Measurements from ENCODE around the gene FUT7. TPM values are rescaled to one million over a fixed set of nuclear protein-coding genes. Genes with fewer than 3 reads are reported as not detected.

The FUT7 gene
- total and polyA plus RNA-seq, 2 of the 13 experiments (the other 11 are each of a cell fraction or from before 2014, with no cell fraction given), result 0.05 TPM; not detected in 1

GRCh38 chr9:137013571-137013940, 18.3 kb downstream of the FUT7 start:
- Histone ChIP-seq H3K4me2 (ENCODE audit: low read depth, low read length) (no peak overlapping the region), H2AFZ (ENCODE audit: low read length) (no peak overlapping the region), H3K4me1 (ENCODE audit: insufficient read depth, low read length) (no peaks in the 10 kb centered on the region), H3K4me3 (replicated peaks in 1 of 3; ENCODE audit: insufficient read depth in 1 of 3, low read depth in 2 of 3, low read length in 3 of 3) (no peak overlapping the region), H3K27ac (ENCODE audit: extremely low read length, insufficient read depth, low read length) (no peak overlapping the region), H3K9me3 (ENCODE audit: low read length) (no peaks in the 10 kb centered on the region), H3K79me2 (ENCODE audit: insufficient read depth, low read length) (no peaks in the 10 kb centered on the region), H3K36me3 (replicated peaks in 1 of 2; ENCODE audit: control insufficient read depth in 1 of 2, insufficient read depth in 2 of 2, low read length in 2 of 2) (peaks cover 1 to 2% of the 10 kb centered on the region in 2 experiments; a peak in 1 of 5 replicates), H3K27me3 (ENCODE audit: control insufficient read depth in 1 of 2, insufficient read depth in 2 of 2, low read length in 2 of 2) (no peaks in the 10 kb centered on the region), H3K9ac (ENCODE audit: insufficient read depth, low read depth, low read length) (no peak overlapping the region), H4K20me1 (ENCODE audit: insufficient read depth, low read length) (no peaks in the 10 kb centered on the region)
- 80% methylated on average over 2 of the region's 20 CpGs for WGBS (ENCODE audit: low lambda C conversion rate)
- no peak for ATAC-seq
- in situ Hi-C loops (cut with HindIII; ENCODE audit: extremely low pct_ligation_motif_present, low pct_unique_long_range_greater_than_20kb), result no loop called here
- FAIRE-seq, result no peak
- DNase-seq (ENCODE audit: low spot score), result no peak
- CTCF ChIA-PET (ENCODE audit: low intra/inter-chr PET ratio, low total read pairs), result no interaction called here
- POLR2A ChIA-PET, result no interaction called here
- intact Hi-C loops (cut with micrococcal nuclease; ENCODE audit: unreplicated experiment), result no loop called here
- BruUV-seq (replicated peaks), result no TSS peak
- TF ChIP-seq MTA3 (CRISPR knock-in tag; IDR thresholded peaks at IDR 0.05) (no peak), SNAI1 (CRISPR knock-in tag; IDR thresholded peaks at IDR 0.05; ENCODE audit: borderline replicate concordance) (no peak), JUND (CRISPR knock-in tag; IDR thresholded peaks at IDR 0.05) (no peak), RFX1 (IDR thresholded peaks at IDR 0.05) (no peak), U2AF2 (IDR thresholded peaks at IDR 0.05; ENCODE audit: low read depth, low read length) (no peak), IRF1 (CRISPR knock-in tag; IDR thresholded peaks at IDR 0.05; ENCODE audit: low read depth) (no peak), SRSF4 (IDR thresholded peaks at IDR 0.05; ENCODE audit: low read depth, low read length, poor library complexity, severe bottlenecking) (no peak), RAD51 (IDR thresholded peaks at IDR 0.05; ENCODE audit: borderline replicate concordance) (no peak), RBM39 (IDR thresholded peaks at IDR 0.05; ENCODE audit: low read depth, low read length, poor library complexity, severe bottlenecking) (no peak), IKZF5 (CRISPR knock-in tag; IDR thresholded peaks at IDR 0.05) (no peak), FOXK2 (IDR thresholded peaks at IDR 0.05) (no peak), XBP1 (CRISPR knock-in tag; IDR thresholded peaks at IDR 0.05) (no peak), ZNF382 (CRISPR knock-in tag; IDR thresholded peaks at IDR 0.05; ENCODE audit: borderline replicate concordance) (no peak), SALL1 (CRISPR knock-in tag; IDR thresholded peaks at IDR 0.05) (no peak), ZNF790 (CRISPR knock-in tag; IDR thresholded peaks at IDR 0.05; ENCODE audit: borderline replicate concordance) (no peak)
- TF ChIP-seq, protein P1, sequence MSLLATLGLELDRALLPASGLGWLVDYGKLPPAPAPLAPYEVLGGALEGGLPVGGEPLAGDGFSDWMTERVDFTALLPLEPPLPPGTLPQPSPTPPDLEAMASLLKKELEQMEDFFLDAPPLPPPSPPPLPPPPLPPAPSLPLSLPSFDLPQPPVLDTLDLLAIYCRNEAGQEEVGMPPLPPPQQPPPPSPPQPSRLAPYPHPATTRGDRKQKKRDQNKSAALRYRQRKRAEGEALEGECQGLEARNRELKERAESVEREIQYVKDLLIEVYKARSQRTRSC (CRISPR knock-in tag; IDR thresholded peaks at IDR 0.05; ENCODE audit: low read depth), result no peak
- TF ChIP-seq, protein P2, sequence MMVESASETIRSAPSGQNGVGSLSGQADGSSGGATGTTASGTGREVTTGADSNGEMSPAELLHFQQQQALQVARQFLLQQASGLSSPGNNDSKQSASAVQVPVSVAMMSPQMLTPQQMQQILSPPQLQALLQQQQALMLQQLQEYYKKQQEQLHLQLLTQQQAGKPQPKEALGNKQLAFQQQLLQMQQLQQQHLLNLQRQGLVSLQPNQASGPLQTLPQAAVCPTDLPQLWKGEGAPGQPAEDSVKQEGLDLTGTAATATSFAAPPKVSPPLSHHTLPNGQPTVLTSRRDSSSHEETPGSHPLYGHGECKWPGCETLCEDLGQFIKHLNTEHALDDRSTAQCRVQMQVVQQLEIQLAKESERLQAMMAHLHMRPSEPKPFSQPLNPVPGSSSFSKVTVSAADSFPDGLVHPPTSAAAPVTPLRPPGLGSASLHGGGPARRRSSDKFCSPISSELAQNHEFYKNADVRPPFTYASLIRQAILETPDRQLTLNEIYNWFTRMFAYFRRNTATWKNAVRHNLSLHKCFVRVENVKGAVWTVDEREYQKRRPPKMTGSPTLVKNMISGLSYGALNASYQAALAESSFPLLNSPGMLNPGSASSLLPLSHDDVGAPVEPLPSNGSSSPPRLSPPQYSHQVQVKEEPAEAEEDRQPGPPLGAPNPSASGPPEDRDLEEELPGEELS (CRISPR knock-in tag; IDR thresholded peaks at IDR 0.05), result no peak
- TF ChIP-seq, protein P3, sequence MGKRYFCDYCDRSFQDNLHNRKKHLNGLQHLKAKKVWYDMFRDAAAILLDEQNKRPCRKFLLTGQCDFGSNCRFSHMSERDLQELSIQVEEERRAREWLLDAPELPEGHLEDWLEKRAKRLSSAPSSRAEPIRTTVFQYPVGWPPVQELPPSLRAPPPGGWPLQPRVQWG (CRISPR knock-in tag; IDR thresholded peaks at IDR 0.05; ENCODE audit: borderline replicate concordance, low read depth), result no peak
- TF ChIP-seq, protein P4, sequence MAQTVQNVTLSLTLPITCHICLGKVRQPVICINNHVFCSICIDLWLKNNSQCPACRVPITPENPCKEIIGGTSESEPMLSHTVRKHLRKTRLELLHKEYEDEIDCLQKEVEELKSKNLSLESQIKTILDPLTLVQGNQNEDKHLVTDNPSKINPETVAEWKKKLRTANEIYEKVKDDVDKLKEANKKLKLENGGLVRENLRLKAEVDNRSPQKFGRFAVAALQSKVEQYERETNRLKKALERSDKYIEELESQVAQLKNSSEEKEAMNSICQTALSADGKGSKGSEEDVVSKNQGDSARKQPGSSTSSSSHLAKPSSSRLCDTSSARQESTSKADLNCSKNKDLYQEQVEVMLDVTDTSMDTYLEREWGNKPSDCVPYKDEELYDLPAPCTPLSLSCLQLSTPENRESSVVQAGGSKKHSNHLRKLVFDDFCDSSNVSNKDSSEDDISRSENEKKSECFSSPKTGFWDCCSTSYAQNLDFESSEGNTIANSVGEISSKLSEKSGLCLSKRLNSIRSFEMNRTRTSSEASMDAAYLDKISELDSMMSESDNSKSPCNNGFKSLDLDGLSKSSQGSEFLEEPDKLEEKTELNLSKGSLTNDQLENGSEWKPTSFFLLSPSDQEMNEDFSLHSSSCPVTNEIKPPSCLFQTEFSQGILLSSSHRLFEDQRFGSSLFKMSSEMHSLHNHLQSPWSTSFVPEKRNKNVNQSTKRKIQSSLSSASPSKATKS (CRISPR knock-in tag; IDR thresholded peaks at IDR 0.05), result no peak
